Stimulated activated CD8-positive, alpha-beta memory T cell treated with anti-CD3 and anti-CD28 coated beads, Interleukin-12 subunit alpha, Interleukin-12 subunit beta, amount 100 ng/mL, for 1 hour (primary cell): ENCODE measurements around the gene KRT76.

ENCODE experiments used
- DNase-seq: peaks from one replicate; pipeline ENCODE4 v3.0.0-alpha.2; 2020; ENCODE audit warnings: low read depth

The KRT76 gene

GRCh38 chr12:52730383-52730782, 46.8 kb downstream of the KRT76 start:
- no peak for DNase-seq

- no peak for DNase-seq
Measured at GRCh38 chr12:52729147-52729546, 48.0 kb downstream of the KRT76 start.

- DNase-seq, result no peak
Measured at GRCh38 chr12:52728374-52728773, 48.8 kb downstream of the KRT76 start.

DNA sequence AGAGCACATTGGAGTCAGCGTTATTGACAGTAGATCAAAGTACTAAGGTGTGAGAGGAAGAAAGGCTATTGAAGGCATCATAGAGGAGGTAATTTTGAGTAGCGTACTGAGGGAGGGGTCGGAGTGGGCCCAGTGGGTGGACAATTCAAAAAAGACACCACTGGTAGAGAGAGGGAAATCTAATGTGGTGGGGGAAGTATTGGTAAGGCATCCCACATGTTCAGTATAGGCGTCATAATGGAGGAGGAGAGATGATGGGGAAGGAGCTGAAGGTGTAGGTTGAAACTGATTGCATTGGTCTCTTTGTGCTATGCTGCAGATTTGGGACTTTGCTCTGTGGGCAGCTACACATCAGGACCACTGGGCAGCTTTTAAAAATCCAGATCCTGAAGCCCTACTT, 50.1 kb downstream of the KRT76 start:
- DNase-seq, result no peak

DNA sequence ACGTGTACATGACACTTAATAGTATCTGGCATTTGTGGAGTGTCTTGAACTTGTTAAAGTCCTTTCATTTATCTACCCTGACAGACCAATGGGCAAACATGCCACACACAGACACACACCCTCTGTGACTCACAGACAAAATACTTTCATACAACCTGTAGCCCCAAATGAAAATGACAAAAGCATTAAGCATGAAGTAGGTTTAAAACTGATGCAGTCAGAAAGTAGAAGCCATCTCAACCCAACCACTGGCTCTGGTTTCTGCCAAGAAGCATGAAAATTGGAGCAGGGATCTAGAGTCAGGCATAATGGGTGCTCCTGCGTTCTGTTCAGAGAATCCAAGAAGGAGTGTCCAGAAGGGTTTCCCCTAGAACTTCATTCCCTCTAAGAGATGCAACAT, 50.7 kb downstream of the KRT76 start:
- DNase-seq, result no peak

GRCh38 chr12:52724384-52724783, 52.8 kb downstream of the KRT76 start:
- no peak for DNase-seq

DNA sequence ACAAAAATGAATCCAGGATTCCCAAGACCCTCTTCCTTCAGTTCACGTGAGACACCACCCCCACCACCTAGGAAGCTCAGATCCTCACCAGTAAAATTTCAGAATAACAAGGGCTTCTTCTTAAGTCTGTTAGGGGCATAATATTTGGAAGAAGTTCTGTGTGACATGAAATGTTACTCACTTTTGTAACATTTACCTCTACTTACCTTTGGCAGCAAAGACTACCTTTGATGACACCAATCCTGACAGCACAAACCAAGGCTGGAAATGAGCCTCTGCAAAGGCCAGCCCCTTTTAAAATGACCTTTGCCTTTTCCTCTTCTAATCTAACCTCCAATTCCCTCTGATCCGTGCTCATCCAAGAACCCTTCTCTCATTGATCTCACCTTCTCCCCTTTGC, 54.5 kb downstream of the KRT76 start:
- no peak for DNase-seq

- no peak for DNase-seq
Measured at GRCh38 chr12:52721838-52722470, 55.2 kb downstream of the KRT76 start.

DNA sequence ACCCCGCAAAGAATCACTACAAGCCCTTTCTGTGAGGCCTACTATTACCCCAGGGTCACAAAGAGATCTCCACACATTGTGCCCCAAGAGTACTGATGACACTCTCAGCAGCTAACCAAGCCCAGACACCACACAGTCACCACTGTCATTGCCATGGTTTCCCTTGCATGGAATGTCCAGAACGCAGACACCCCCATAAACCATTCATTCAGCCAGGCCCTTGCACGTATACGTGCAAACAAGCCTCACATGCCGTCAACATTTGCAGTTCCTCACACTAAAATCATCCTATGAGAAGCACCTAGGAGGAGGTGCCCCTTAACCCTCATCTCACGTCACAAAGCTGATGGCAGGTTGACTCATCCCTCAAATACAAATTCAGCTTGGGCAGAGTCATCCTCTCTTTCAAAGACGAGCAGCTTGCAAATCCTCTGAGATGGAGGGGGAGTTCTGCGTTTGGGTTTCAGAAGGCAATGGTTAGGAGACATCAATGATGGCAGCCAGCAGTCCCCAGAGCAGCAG, 56.7 kb downstream of the KRT76 start:
- no peak for DNase-seq
